Mesothelial cell of epicardium (in vitro differentiated cells): ENCODE results near the gene DYRK4. TPM values are rescaled to one million over a fixed set of nuclear protein-coding genes. Genes with fewer than 3 reads are reported as not detected.

Source experiments
- DNase-seq, 2 experiments: peaks; one replicate each; pipeline ENCODE4 v3.0.0; 2021; ENCODE audit warnings: low spot score in 2 of 2; ENCODE audit not compliant: unreplicated experiment in 2 of 2
- H3K27ac Mint-ChIP-seq: 2 replicates; pipeline ENCODE4 v1.8.0; 2021; ENCODE audit warnings: mixed read lengths
- H3K27me3 Mint-ChIP-seq: 2 replicates; pipeline ENCODE4 v1.8.0; 2021; ENCODE audit warnings: low read depth, mixed read lengths
- H3K36me3 Mint-ChIP-seq: 2 replicates; pipeline ENCODE4 v1.8.0; 2021; ENCODE audit warnings: mixed read lengths
- H3K4me1 Mint-ChIP-seq: 2 replicates; pipeline ENCODE4 v1.8.0; 2021; ENCODE audit warnings: mixed read lengths
- H3K4me3 Mint-ChIP-seq: 2 replicates; pipeline ENCODE4 v1.8.0; 2021; ENCODE audit warnings: mild to moderate bottlenecking, moderate library complexity, mixed read lengths
- H3K9me3 Mint-ChIP-seq: 2 replicates; pipeline ENCODE4 v1.8.0; 2021; ENCODE audit warnings: mixed read lengths
- CTCF ChIP-seq: fragments of 200-600 bp; sonication (generic); IDR thresholded peaks from one replicate; pipeline ENCODE4 v1.5.0; 2021; ENCODE audit warnings: antibody characterized with exemption; ENCODE audit not compliant: unreplicated experiment
- total RNA-seq: library from RNA; stranded (reverse); gene quantifications from 3 replicates; pipeline ENCODE4 v1.2.1, GENCODE V29; 2021

Gene DYRK4
- total RNA-seq, 1 donor from 2014 or later = 39.7 TPM

GRCh38 chr12:4626543-4626942, 64.5 kb downstream of the DYRK4 start:
- Mint-ChIP-seq H3K9me3 (no peaks in the 10 kb centered on the region), H3K4me3 (no peak overlapping the region), H3K4me1 (no peaks in the 10 kb centered on the region), H3K27me3 (peaks cover 76% of the 10 kb centered on the region), H3K36me3 (no peaks in the 10 kb centered on the region), H3K27ac (no peak overlapping the region)
- no peak for TF ChIP-seq CTCF
- no peak for DNase-seq

GRCh38 chr12:4628406-4628805, 66.4 kb downstream of the DYRK4 start:
- no peak for DNase-seq
- Mint-ChIP-seq H3K4me1 (no peaks in the 10 kb centered on the region), H3K27me3 (peaks cover 73% of the 10 kb centered on the region), H3K4me3 (no peak overlapping the region), H3K36me3 (no peaks in the 10 kb centered on the region), H3K9me3 (peaks cover 2% of the 10 kb centered on the region), H3K27ac (no peak overlapping the region)
- no peak for TF ChIP-seq CTCF

- no peak for TF ChIP-seq CTCF
- Mint-ChIP-seq H3K27me3 (peaks cover 62% of the 10 kb centered on the region), H3K4me3 (no peak overlapping the region), H3K27ac (no peak overlapping the region), H3K9me3 (peaks cover 6% of the 10 kb centered on the region), H3K4me1 (no peaks in the 10 kb centered on the region), H3K36me3 (peaks cover 2% of the 10 kb centered on the region)
- no peak for DNase-seq
These were observed 68.3 kb downstream of the DYRK4 start for GRCh38 chr12:4630262-4630661.

GRCh38 chr12:4643747-4644146, 81.7 kb downstream of the DYRK4 start:
- Mint-ChIP-seq H3K36me3 (no peaks in the 10 kb centered on the region), H3K4me1 (peaks cover 10% of the 10 kb centered on the region), H3K9me3 (no peaks in the 10 kb centered on the region), H3K27ac (no peak overlapping the region), H3K4me3 (no peak overlapping the region), H3K27me3 (peaks cover 19% of the 10 kb centered on the region)
- no peak for DNase-seq
- TF ChIP-seq CTCF = no peak

- no peaks in the 10 kb centered on the region for H3K36me3 Mint-ChIP-seq
These were observed 83.0 kb downstream of the DYRK4 start for GRCh38 chr12:4645023-4645422.

More at GRCh38 chr12:4645023-4645422, 83.0 kb downstream of the DYRK4 start:
- Mint-ChIP-seq H3K9me3 (no peaks in the 10 kb centered on the region), H3K27me3 (peaks cover 15% of the 10 kb centered on the region), H3K4me3 (no peak overlapping the region), H3K4me1 (peaks cover 19% of the 10 kb centered on the region), H3K27ac (no peak overlapping the region)
- no peak for TF ChIP-seq CTCF
- no peak for DNase-seq
